ENCODE measurements around the gene FSTL4.
A peak's percentile ranks its signal among the peaks of the same experiment; 100 is the strongest.

FSTL4 gene

GRCh38 chr5:133423618-133424282 lies 188.6 kb downstream of the FSTL4 start:
- DNase-seq = peak in 4 of 5 donors; percentile 46 to 57 (median 48)

GRCh38 chr5:133423011-133423617 lies 189.2 kb downstream of the FSTL4 start:
- no peak for DNase-seq

- DNase-seq = no peak
Measured at GRCh38 chr5:133421806-133422205, 190.5 kb downstream of the FSTL4 start.

GRCh38 chr5:133421394-133421793 lies 190.9 kb downstream of the FSTL4 start:
- no peak for DNase-seq

GRCh38 chr5:133420440-133421301 lies 191.7 kb downstream of the FSTL4 start:
- DNase-seq = no peak

- DNase-seq = no peak
Measured at GRCh38 chr5:133415906-133416305, 196.4 kb downstream of the FSTL4 start.

GRCh38 chr5:133415506-133415905 lies 196.8 kb downstream of the FSTL4 start:
- DNase-seq = no peak

- DNase-seq = no peak
Measured at GRCh38 chr5:133412661-133413060, 199.7 kb downstream of the FSTL4 start.

GRCh38 chr5:133410335-133410828 lies 202.0 kb downstream of the FSTL4 start:
- no peak for DNase-seq

- no peak for DNase-seq
Measured at GRCh38 chr5:133409210-133409674, 203.1 kb downstream of the FSTL4 start.

GRCh38 chr5:133408322-133408721 lies 204.0 kb downstream of the FSTL4 start:
- no peak for DNase-seq

GRCh38 chr5:133406977-133407632 lies 205.2 kb downstream of the FSTL4 start:
- DNase-seq = no peak

- DNase-seq = no peak
Measured at GRCh38 chr5:133406208-133406976, 205.9 kb downstream of the FSTL4 start.

- no peak for DNase-seq
Measured at GRCh38 chr5:133405275-133406034, 206.9 kb downstream of the FSTL4 start.

GRCh38 chr5:133404724-133405123 lies 207.6 kb downstream of the FSTL4 start:
- DNase-seq = no peak

GRCh38 chr5:133403741-133404364 lies 208.5 kb downstream of the FSTL4 start:
- no peak for DNase-seq

- DNase-seq = no peak
Measured at GRCh38 chr5:133402775-133403174, 209.6 kb downstream of the FSTL4 start.

GRCh38 chr5:133401731-133402347 lies 210.5 kb downstream of the FSTL4 start:
- DNase-seq = no peak

- DNase-seq = no peak
Measured at GRCh38 chr5:133400831-133401351, 211.4 kb downstream of the FSTL4 start.

- no peak for DNase-seq
Measured at GRCh38 chr5:133400120-133400519, 212.2 kb downstream of the FSTL4 start.

All from T-helper 1 cell (primary cell).